ENCODE results near the gene MSANTD4. TPM values are rescaled to one million over a fixed set of nuclear protein-coding genes. Genes with fewer than 3 reads are reported as not detected.

Gene MSANTD4
- polyA plus RNA-seq, 3 donors, result 1.8 to 2.5 (median 2.1) TPM

GRCh38 chr11:106047631-106048030, 25.6 kb upstream of the MSANTD4 start:
- H3K4me3 ChIP-seq (replicated peaks in 1 of 3; ENCODE audit: low read depth in 2 of 3, low read length in 3 of 3), result no peak overlapping the region
- H3K4me1 ChIP-seq (ENCODE audit: control insufficient read depth in 1 of 2, insufficient read depth in 2 of 2, low read length in 2 of 2), result no peaks in the 10 kb centered on the region
- H3K4me3 Mint-ChIP-seq, result no peak overlapping the region
- no peak for TF ChIP-seq CTCF (IDR thresholded peaks at IDR 0.05)
- no peaks in the 10 kb centered on the region for H4K20me1 ChIP-seq (ENCODE audit: insufficient read depth, low read length)
- H3K9ac ChIP-seq (ENCODE audit: insufficient read depth, low read length, poor library complexity, severe bottlenecking), result no peak overlapping the region
- no peak overlapping the region for H3K27ac ChIP-seq (ENCODE audit: low read depth in 1 of 2, low read length in 2 of 2)
- H3K4me1 Mint-ChIP-seq, result no peaks in the 10 kb centered on the region
- no peak for DNase-seq
- peaks cover 0 to 5% (median 2%) of the 10 kb centered on the region in 7 donors for H3K9me3 Mint-ChIP-seq
- H3K36me3 Mint-ChIP-seq, result no peaks in the 10 kb centered on the region
- H3K27ac Mint-ChIP-seq, result no peak overlapping the region
- H3K9me3 ChIP-seq (replicated peaks in 1 of 2; ENCODE audit: control insufficient read depth in 1 of 2, insufficient read depth in 1 of 2, low read length in 2 of 2), result no peaks in the 10 kb centered on the region
- intact Hi-C loops (cut with micrococcal nuclease), result no loop called here
- no peaks in the 10 kb centered on the region for H3K79me2 ChIP-seq (ENCODE audit: insufficient read depth, low read length)
- no peak overlapping the region for H2AFZ ChIP-seq (ENCODE audit: insufficient read depth, low read depth, low read length, poor library complexity, severe bottlenecking)
- peaks cover 0 to 3% of the 10 kb centered on the region in 2 donors for H3K27me3 ChIP-seq (ENCODE audit: control insufficient read depth in 2 of 2, insufficient read depth in 2 of 2, low read length in 2 of 2)
- no peak overlapping the region for H3K4me2 ChIP-seq (replicated peaks; ENCODE audit: extremely low read depth, low read length, poor library complexity, severe bottlenecking)
- no peaks in the 10 kb centered on the region for H3K36me3 ChIP-seq (replicated peaks in 1 of 2; ENCODE audit: control insufficient read depth in 1 of 2, insufficient read depth in 2 of 2, low read length in 2 of 2)
- peaks cover 2 to 5% (median 3%) of the 10 kb centered on the region in 3 donors for H3K27me3 Mint-ChIP-seq (ENCODE audit: low read depth in 3 of 3)

GRCh38 chr11:106043540-106043939, 21.5 kb upstream of the MSANTD4 start:
- no peak overlapping the region for H3K4me2 ChIP-seq (replicated peaks; ENCODE audit: extremely low read depth, low read length, poor library complexity, severe bottlenecking)
- no peaks in the 10 kb centered on the region for H3K36me3 ChIP-seq (replicated peaks in 1 of 2; ENCODE audit: control insufficient read depth in 1 of 2, insufficient read depth in 2 of 2, low read length in 2 of 2)
- TF ChIP-seq CTCF (IDR thresholded peaks at IDR 0.05), result no peak
- Mint-ChIP-seq H3K4me1 (no peaks in the 10 kb centered on the region), H3K4me3 (no peak overlapping the region), H3K36me3 (no peaks in the 10 kb centered on the region), H3K27ac (no peak overlapping the region), H3K9me3 (peaks cover 0 to 5% (median 2%) of the 10 kb centered on the region in 7 donors), H3K27me3 (ENCODE audit: low read depth in 3 of 3) (peaks cover 0 to 3% (median 1%) of the 10 kb centered on the region in 3 donors)
- no peaks in the 10 kb centered on the region for H3K9me3 ChIP-seq (replicated peaks in 1 of 2; ENCODE audit: control insufficient read depth in 1 of 2, insufficient read depth in 1 of 2, low read length in 2 of 2)
- DNase-seq, result no peak
- H3K4me1 ChIP-seq (ENCODE audit: control insufficient read depth in 1 of 2, insufficient read depth in 2 of 2, low read length in 2 of 2), result no peaks in the 10 kb centered on the region
- no peaks in the 10 kb centered on the region for H4K20me1 ChIP-seq (ENCODE audit: insufficient read depth, low read length)
- no peaks in the 10 kb centered on the region for H3K79me2 ChIP-seq (ENCODE audit: insufficient read depth, low read length)
- H3K27me3 ChIP-seq (ENCODE audit: control insufficient read depth in 2 of 2, insufficient read depth in 2 of 2, low read length in 2 of 2), result peaks cover 0 to 3% of the 10 kb centered on the region in 2 donors
- no peak overlapping the region for H3K27ac ChIP-seq (ENCODE audit: low read depth in 1 of 2, low read length in 2 of 2)
- H3K9ac ChIP-seq (ENCODE audit: insufficient read depth, low read length, poor library complexity, severe bottlenecking), result no peak overlapping the region
- H2AFZ ChIP-seq (ENCODE audit: insufficient read depth, low read depth, low read length, poor library complexity, severe bottlenecking), result no peak overlapping the region
- no peak overlapping the region for H3K4me3 ChIP-seq (replicated peaks in 1 of 3; ENCODE audit: low read depth in 2 of 3, low read length in 3 of 3)
- intact Hi-C loops (cut with micrococcal nuclease), result no loop called here
